ENCODE results near the gene HIGD1B.

DNA sequence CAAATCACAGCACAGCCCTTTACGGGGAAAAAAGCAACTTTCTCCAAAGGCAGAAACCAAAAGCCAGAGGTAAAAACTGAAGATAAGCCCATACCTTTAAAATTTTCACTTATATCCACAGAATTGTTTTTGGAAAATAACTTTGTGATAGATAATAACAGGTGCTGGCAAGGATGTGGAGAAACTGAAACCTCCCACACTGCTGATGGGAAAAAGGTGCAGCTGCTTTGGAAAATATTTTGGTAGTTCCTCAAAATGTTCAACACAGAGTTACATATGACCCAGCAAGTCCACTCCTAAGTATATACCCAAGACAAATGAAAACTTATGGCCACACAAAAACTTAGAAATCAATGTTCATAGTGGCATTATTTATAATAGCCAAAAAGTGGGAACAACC lies 39.3 kb downstream of the HIGD1B start:
- no peak for TF ChIP-seq CTCF (IDR thresholded peaks at IDR 0.05)
- TF ChIP-seq POLR2A (IDR thresholded peaks at IDR 0.05): no peak

All from adrenal gland (tissue), 5 donors.